GM18858 (cell line): ENCODE results near the gene PARN.

Experiments used
- ATAC-seq: cut with Tn5 transposase; IDR thresholded peaks from one replicate; pipeline ENCODE4 v1.9.1; 2021; ENCODE audit not compliant: unreplicated experiment

Gene PARN

GRCh38 chr16:14530046-14530445, 100.0 kb downstream of the PARN start:
- ATAC-seq, result no peak

- no peak for ATAC-seq
Observed at GRCh38 chr16:14529010-14529669, 100.9 kb downstream of the PARN start.

- no peak for ATAC-seq
Observed at GRCh38 chr16:14528306-14528705, 101.8 kb downstream of the PARN start.

- ATAC-seq, result no peak
Observed at GRCh38 chr16:14527411-14528044, 102.5 kb downstream of the PARN start.

- ATAC-seq, result no peak
Observed at GRCh38 chr16:14525596-14525995, 104.5 kb downstream of the PARN start.

GRCh38 chr16:14524979-14525378, 105.1 kb downstream of the PARN start:
- no peak for ATAC-seq

GRCh38 chr16:14523632-14524031, 106.4 kb downstream of the PARN start:
- no peak for ATAC-seq

- no peak for ATAC-seq
Observed at GRCh38 chr16:14522671-14523070, 107.4 kb downstream of the PARN start.

GRCh38 chr16:14520753-14521152, 109.3 kb downstream of the PARN start:
- ATAC-seq, result no peak

GRCh38 chr16:14514967-14515366, 115.1 kb downstream of the PARN start:
- no peak for ATAC-seq

- ATAC-seq, result no peak
Observed at GRCh38 chr16:14513389-14514107, 116.5 kb downstream of the PARN start.

- ATAC-seq, result no peak
Observed at GRCh38 chr16:14511800-14512135, 118.3 kb downstream of the PARN start.

GRCh38 chr16:14510939-14511799, 118.9 kb downstream of the PARN start:
- no peak for ATAC-seq

- no peak for ATAC-seq
Observed at GRCh38 chr16:14510581-14510938, 119.5 kb downstream of the PARN start.

GRCh38 chr16:14509675-14510132, 120.4 kb downstream of the PARN start:
- ATAC-seq, result no peak

- ATAC-seq, result no peak
Observed at GRCh38 chr16:14509055-14509454, 121.0 kb downstream of the PARN start.

- ATAC-seq, result no peak
Observed at GRCh38 chr16:14505846-14506245, 124.2 kb downstream of the PARN start.

GRCh38 chr16:14502932-14503741, 126.9 kb downstream of the PARN start:
- ATAC-seq, result peak; percentile 70

GRCh38 chr16:14502256-14502875, 127.7 kb downstream of the PARN start:
- no peak for ATAC-seq
